CD4-positive, alpha-beta T cell treated with Interleukin-4 for 4 hours (primary cell): ENCODE data around the gene C2orf68.
A peak's percentile ranks its signal among the peaks of the same experiment; 100 is the strongest.
"Not testable (repeated sequence)": the region's sequence is repeated elsewhere in the genome, so short reads cannot be mapped to it uniquely, and the experiment has no call there.

ENCODE experiments used
- DNase-seq: peaks from one replicate; pipeline ENCODE4 v3.0.0-alpha.2; 2020

Gene C2orf68

GRCh38 chr2:85611705-85612587 lies at the start of gene C2orf68:
C2orf68 (minus strand) TSS chr2:85612066; CDS start chr2:85611984, 82 bp downstream.
- DNase-seq = peak; percentile 85

GRCh38 chr2:85661139-85661858 lies 49.4 kb upstream of the C2orf68 start:
- DNase-seq = no peak

- DNase-seq = no peak
Measured at GRCh38 chr2:85660725-85661124, 48.9 kb upstream of the C2orf68 start.

- DNase-seq = not testable (repeated sequence)
Measured at GRCh38 chr2:85660301-85660700, 48.4 kb upstream of the C2orf68 start.

- no peak for DNase-seq
Measured at GRCh38 chr2:85659324-85659981, 47.6 kb upstream of the C2orf68 start.

- not testable (repeated sequence) for DNase-seq
Measured at GRCh38 chr2:85657399-85657798, 45.5 kb upstream of the C2orf68 start.

- no peak for DNase-seq
Measured at GRCh38 chr2:85656468-85656867, 44.6 kb upstream of the C2orf68 start.

GRCh38 chr2:85655961-85656417 lies 44.1 kb upstream of the C2orf68 start:
- no peak for DNase-seq

GRCh38 chr2:85653996-85654395 lies 42.1 kb upstream of the C2orf68 start:
- DNase-seq = no peak

- no peak for DNase-seq
Measured at GRCh38 chr2:85652056-85652455, 40.2 kb upstream of the C2orf68 start.

GRCh38 chr2:85651097-85651496 lies 39.2 kb upstream of the C2orf68 start:
- no peak for DNase-seq

GRCh38 chr2:85650456-85650855 lies 38.6 kb upstream of the C2orf68 start:
- DNase-seq = no peak

GRCh38 chr2:85649201-85650190 lies 37.6 kb upstream of the C2orf68 start:
- DNase-seq = no peak

GRCh38 chr2:85648619-85649018 lies 36.8 kb upstream of the C2orf68 start:
- DNase-seq = no peak

- no peak for DNase-seq
Measured at GRCh38 chr2:85647823-85648526, 36.1 kb upstream of the C2orf68 start.

GRCh38 chr2:85646166-85646565 lies 34.3 kb upstream of the C2orf68 start:
- DNase-seq = no peak

- DNase-seq = no peak
Measured at GRCh38 chr2:85644909-85645308, 33.0 kb upstream of the C2orf68 start.

GRCh38 chr2:85642725-85643124 lies 30.9 kb upstream of the C2orf68 start:
- DNase-seq = peak; percentile 24

- DNase-seq = no peak
Measured at GRCh38 chr2:85635636-85636035, 23.8 kb upstream of the C2orf68 start.

GRCh38 chr2:85635011-85635410 lies 23.1 kb upstream of the C2orf68 start:
- DNase-seq = no peak

- no peak for DNase-seq
Measured at GRCh38 chr2:85631316-85631715, 19.4 kb upstream of the C2orf68 start.
